A549 (cell line): ENCODE data around the gene VEGFC. TPM values are rescaled to one million over a fixed set of nuclear protein-coding genes. Genes with fewer than 3 reads are reported as not detected.

ENCODE experiments used
- ATAC-seq, 2 experiments: fragments of 200-7000 bp in 1 of 2; fragments of >200 bp in 1 of 2; cut with Nextera tagmentation in 1 of 2; cut with Tn5 transposase in 1 of 2; 3 replicates each; pipeline versions ENCODE4 v1.8.0 to v1.9.1; 2018 to 2020; ENCODE audit warnings: mild to moderate bottlenecking in 1 of 2, moderate library complexity in 1 of 2
- CTCF ChIA-PET: fragments of 300-600 bp; sonication (Branson Sonifier 250); formaldehyde crosslinking; extraction: SDS; loops from one replicate; lab custom pipeline; 2021; ENCODE audit warnings: antibody characterized with exemption, inconsistent platforms; lab: Yijun Ruan, JAX
- POLR2A ChIA-PET: fragments of 350-600 bp; formaldehyde crosslinking; extraction: SDS; loops from one replicate; lab custom pipeline; 2021; ENCODE audit warnings: antibody characterized with exemption, inconsistent platforms; lab: Yijun Ruan, JAX
- DNase-seq, 2 experiments: peaks; one replicate each; pipeline versions ENCODE4 v3.0.0 to v3.0.0-alpha.2; 2011 to 2016; ENCODE audit warnings: low read depth in 1 of 2, low spot score in 1 of 2
- FAIRE-seq: peaks from 2 replicates; lab custom pipeline; 2011; peaks lifted over from hg19 to GRCh38; lab: Jason Lieb, UNC
- H3K27ac ChIP-seq, 2 experiments: fragments of >200 bp; sonication (Bioruptor Twin); formaldehyde crosslinking; 3 replicates each; pipeline ENCODE4 v1.5.1; 2016 to 2017
- H3K4me1 ChIP-seq: fragments of >200 bp; sonication (Bioruptor Twin); formaldehyde crosslinking; 3 replicates; pipeline ENCODE4 v1.6.1; 2016
- H3K4me2 ChIP-seq: fragments of >200 bp; sonication (Bioruptor Twin); formaldehyde crosslinking; 3 replicates; pipeline ENCODE4 v1.6.1; 2016
- H3K4me3 ChIP-seq: fragments of >200 bp; sonication (Bioruptor Twin); formaldehyde crosslinking; 3 replicates; pipeline ENCODE4 v1.5.1; 2016
- H3K9me3 ChIP-seq: fragments of >200 bp; sonication (Bioruptor Twin); formaldehyde crosslinking; 3 replicates; pipeline ENCODE4 v1.6.1; 2016
- BCL3 ChIP-seq: fragments of >200 bp; sonication (Bioruptor Twin); formaldehyde crosslinking; IDR thresholded peaks from 3 replicates; pipeline ENCODE4 v1.6.1; 2016
- BHLHE40 ChIP-seq: IDR thresholded peaks from 2 replicates; pipeline ENCODE4 v1.6.1; 2012; ENCODE audit warnings: low read depth, low read length, inconsistent platforms
- CBX8 ChIP-seq: fragments of 200-600 bp; sonication (generic); IDR thresholded peaks from 2 replicates; pipeline ENCODE4 v1.6.1; 2016
- CHD4 ChIP-seq: fragments of 200-600 bp; sonication (generic); IDR thresholded peaks from 2 replicates; pipeline ENCODE4 v1.6.1; 2016; ENCODE audit warnings: antibody characterized with exemption, mild to moderate bottlenecking, borderline replicate concordance
- E2F6 ChIP-seq: IDR thresholded peaks from 2 replicates; pipeline ENCODE4 v1.6.1; 2012; ENCODE audit warnings: low read depth, borderline replicate concordance
- EHF ChIP-seq: fragments of 250-450 bp; sonication (Bioruptor Pico); IDR thresholded peaks from 2 replicates; pipeline ENCODE4 v1.5.0; 2020; ENCODE audit warnings: mild to moderate bottlenecking
- ELK1 ChIP-seq: fragments of 150-350 bp; IDR thresholded peaks from 2 replicates; pipeline ENCODE4 v1.6.1; 2014; ENCODE audit warnings: low read depth, mild to moderate bottlenecking, low read length
- HEYL ChIP-seq: fragments of 250-450 bp; sonication (Bioruptor Pico); IDR thresholded peaks from 2 replicates; pipeline ENCODE4 v1.8.0; 2021; ENCODE audit warnings: mild to moderate bottlenecking, moderate library complexity
- HMGXB4 ChIP-seq: fragments of 250-450 bp; sonication (Bioruptor Pico); IDR thresholded peaks from 2 replicates; pipeline ENCODE4 v1.5.0; 2021; ENCODE audit warnings: mild to moderate bottlenecking, moderate library complexity, borderline replicate concordance
- HOXB13 ChIP-seq: fragments of 250-450 bp; sonication (Bioruptor Pico); IDR thresholded peaks from 2 replicates; pipeline ENCODE4 v1.5.0; 2020; ENCODE audit warnings: low read depth, mild to moderate bottlenecking, moderate library complexity
- HOXB5 ChIP-seq: fragments of 250-450 bp; sonication (Bioruptor Pico); IDR thresholded peaks from 2 replicates; pipeline ENCODE4 v1.5.0; 2020; ENCODE audit warnings: mild to moderate bottlenecking, moderate library complexity
- MAX ChIP-seq: IDR thresholded peaks from 2 replicates; pipeline ENCODE4 v1.6.1; 2012
- MYC ChIP-seq: IDR thresholded peaks from 2 replicates; pipeline ENCODE4 v1.6.1; 2012; ENCODE audit warnings: mild to moderate bottlenecking, inconsistent platforms, low read length, improper control_type of control experiment, borderline replicate concordance
- PBX3 ChIP-seq: IDR thresholded peaks from 2 replicates; pipeline ENCODE4 v1.6.1; 2012
- POLR2AphosphoS2 ChIP-seq: conservative IDR thresholded peaks from 2 replicates; pipeline ENCODE4 v1.6.1; 2012; ENCODE audit warnings: low read length, improper control_type of control experiment, inconsistent platforms
- RARB ChIP-seq: fragments of 250-450 bp; sonication (Bioruptor Pico); IDR thresholded peaks from 2 replicates; pipeline ENCODE4 v1.8.0; 2021; ENCODE audit warnings: mild to moderate bottlenecking, moderate library complexity
- RFX5 ChIP-seq: fragments of 450-650 bp; IDR thresholded peaks from 2 replicates; pipeline ENCODE4 v1.7.1; 2014; ENCODE audit warnings: antibody characterized with exemption, mild to moderate bottlenecking, moderate library complexity
- SMC3 ChIP-seq: fragments of >200 bp; sonication (Bioruptor Twin); formaldehyde crosslinking; IDR thresholded peaks from 3 replicates; pipeline ENCODE4 v1.6.1; 2018; ENCODE audit warnings: inconsistent platforms
- SREBF2 ChIP-seq: fragments of 450-650 bp; IDR thresholded peaks from 2 replicates; pipeline ENCODE4 v1.6.1; 2014; ENCODE audit warnings: mild to moderate bottlenecking, moderate library complexity
- TP53 ChIP-seq: fragments of 250-450 bp; sonication (Bioruptor Pico); IDR thresholded peaks from 2 replicates; pipeline ENCODE4 v1.5.0; 2021; ENCODE audit warnings: mild to moderate bottlenecking, moderate library complexity
- ZC3H11A ChIP-seq: fragments of 450-650 bp; IDR thresholded peaks from 2 replicates; pipeline ENCODE4 v1.6.1; 2014; ENCODE audit warnings: antibody characterized with exemption, mild to moderate bottlenecking
- ZNF302 ChIP-seq: fragments of 250-450 bp; sonication (Bioruptor Pico); IDR thresholded peaks from 2 replicates; pipeline ENCODE4 v1.9.0; 2021; ENCODE audit warnings: inconsistent platforms, mild to moderate bottlenecking, moderate library complexity
- WGBS: methylation state at CpG from one replicate; pipeline ENCODE4 v1.1.6; 2017; ENCODE audit errors: missing lambda C conversion rate; 5-methylcytosine and 5-hydroxymethylcytosine counted together
- polyA plus RNA-seq, 4 experiments: library from polyadenylated mRNA; depleted of rRNA in 3 of 4; stranded (reverse); fragments of >200 nt; fragmentation: RNase III in 1 of 4; extraction: RNeasy Plus Mini Kit Qiagen cat#74134 plus additional on column Dnase treatment in 1 of 4; gene quantifications; 2 replicates in 3 of 4; 3 replicates in 1 of 4; pipeline ENCODE4 v1.2.3, GENCODE V29; 2011 to 2017

VEGFC gene
- polyA plus RNA-seq, 2 of the 4 experiments (the other 2 are of a cell fraction): 11.6 to 14.4 TPM

GRCh38 chr4:176782794-176783193 lies 9.9 kb downstream of the VEGFC start (continued):
- no peak for TF ChIP-seq EHF (CRISPR knock-in tag)
- no peak for TF ChIP-seq BHLHE40
- TF ChIP-seq, all 56 proteins: peak for 0

- ATAC-seq (no peak), DNase-seq (no peak), FAIRE-seq (no peak)
- POLR2A ChIA-PET: no interaction called here
- 77% methylated on average over 5 of the region's 5 CpGs for WGBS
- TF ChIP-seq CBX8: no peak
- TF ChIP-seq RARB (CRISPR knock-in tag): no peak
- no peak for TF ChIP-seq TP53 (CRISPR knock-in tag)
- no peak for TF ChIP-seq HOXB13 (CRISPR knock-in tag)
- TF ChIP-seq ZNF302 (CRISPR knock-in tag): no peak
- CTCF ChIA-PET: interaction anchor here (0.7 to 1.6 kb wide), 2 partner anchors 265 to 287 kb away, joined by 3 to 6 read pairs; no protein-coding TSS in a partner anchor
- no peak overlapping the region for H3K4me3 ChIP-seq
- peak overlapping the region; percentile 80 for H3K4me2 ChIP-seq
- H3K27ac ChIP-seq: peak overlapping the region; percentile 75 to 77
- H3K4me1 ChIP-seq: peaks cover 74% of the 10 kb centered on the region
- no peaks in the 10 kb centered on the region for H3K9me3 ChIP-seq
Observed at GRCh38 chr4:176782191-176782590, 10.5 kb downstream of the VEGFC start.

GRCh38 chr4:176781739-176782100 lies 11.0 kb downstream of the VEGFC start:
- peaks cover 74% of the 10 kb centered on the region for H3K4me1 ChIP-seq
- FAIRE-seq (no peak), DNase-seq (no peak), ATAC-seq (peak in 1 of 2 experiments; percentile 51; a peak in 3 of 6 replicates)
- no peak overlapping the region for H3K4me3 ChIP-seq
- no peaks in the 10 kb centered on the region for H3K9me3 ChIP-seq
- ChIA-PET POLR2A (no interaction called here), CTCF (no interaction called here)
- H3K4me2 ChIP-seq: peak overlapping the region; percentile 80
- 41% methylated on average over 4 of the region's 4 CpGs for WGBS
- TF ChIP-seq POLR2AphosphoS2 (no peak), SMC3 (no peak), ZC3H11A (no peak), BCL3 (no peak), HOXB5 (CRISPR knock-in tag) (no peak), SREBF2 (no peak), MYC (no peak), E2F6 (no peak), ELK1 (no peak), PBX3 (no peak), MAX (no peak), HEYL (CRISPR knock-in tag) (no peak), RFX5 (no peak), CHD4 (no peak), HMGXB4 (CRISPR knock-in tag) (no peak)
- peak overlapping the region; percentile 75 to 77 for H3K27ac ChIP-seq
